ENCODE data around the gene INHA. TPM values are rescaled to one million over a fixed set of nuclear protein-coding genes. Genes with fewer than 3 reads are reported as not detected.

The INHA gene
- total RNA-seq, 2 donors from 2014 or later = 0.23 TPM; not detected in 1

DNA sequence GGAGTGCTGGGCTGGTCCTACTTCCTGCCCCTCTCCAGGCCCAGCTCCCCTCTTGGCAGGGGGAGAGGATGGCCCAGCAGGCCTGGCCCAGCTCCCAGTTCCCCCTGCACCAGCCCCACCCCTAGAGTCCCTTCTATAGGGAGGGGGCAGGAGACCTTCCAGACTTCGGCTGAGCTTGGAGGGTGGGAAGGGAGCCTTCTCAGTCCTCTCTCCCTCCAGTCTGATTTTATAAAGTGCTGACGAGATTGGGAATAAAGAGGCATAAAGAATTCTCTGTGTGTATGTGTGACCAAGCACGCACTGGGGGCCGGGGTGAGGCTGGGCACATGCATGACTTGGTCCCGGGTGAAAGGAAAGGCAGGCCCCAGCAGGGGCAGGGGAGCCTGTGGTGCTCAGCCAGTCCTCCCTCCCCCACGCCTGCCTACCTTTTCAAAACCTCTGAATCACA is 33.6 kb upstream of the INHA start:
- Mint-ChIP-seq H3K36me3 (peaks cover 0 to 7% of the 10 kb centered on the region in 2 donors), H3K27ac (no peak overlapping the region), H3K9me3 (no peaks in the 10 kb centered on the region)
- no peak for ATAC-seq
- no peak for DNase-seq (ENCODE audit: low spot score in 2 of 2)

GRCh38 chr2:219538956-219539788 is 32.9 kb upstream of the INHA start:
- ATAC-seq = no peak
- peaks cover 0 to 7% of the 10 kb centered on the region in 2 donors for H3K36me3 Mint-ChIP-seq

GRCh38 chr2:219539926-219540678 is 32.0 kb upstream of the INHA start:
- Mint-ChIP-seq H3K9me3 (no peaks in the 10 kb centered on the region), H3K36me3 (peaks cover 0 to 7% of the 10 kb centered on the region in 2 donors), H3K27ac (no peak overlapping the region)
- DNase-seq (ENCODE audit: low spot score in 2 of 2) (no peak), ATAC-seq (no peak)

More at GRCh38 chr2:219538956-219539788, 32.9 kb upstream of the INHA start:
- H3K27ac Mint-ChIP-seq = peak overlapping the region in 1 of 2 donors; percentile 21
- no peak for DNase-seq (ENCODE audit: low spot score in 2 of 2)
- no peaks in the 10 kb centered on the region for H3K9me3 Mint-ChIP-seq

- H3K36me3 Mint-ChIP-seq = peaks cover 0 to 7% of the 10 kb centered on the region in 2 donors
- no peaks in the 10 kb centered on the region for H3K9me3 Mint-ChIP-seq
- H3K27ac Mint-ChIP-seq = no peak overlapping the region
- ATAC-seq = no peak
- no peak for DNase-seq (ENCODE audit: low spot score in 2 of 2)
These were observed 31.2 kb upstream of the INHA start for GRCh38 chr2:219540784-219541504.

GRCh38 chr2:219541611-219542180 is 30.4 kb upstream of the INHA start:
- H3K27ac Mint-ChIP-seq = no peak overlapping the region
- H3K36me3 Mint-ChIP-seq = peaks cover 0 to 7% of the 10 kb centered on the region in 2 donors
- H3K9me3 Mint-ChIP-seq = no peaks in the 10 kb centered on the region
- ATAC-seq = peak; percentile 51 to 62
- DNase-seq (ENCODE audit: low spot score in 2 of 2) = peak; percentile 91 to 94

GRCh38 chr2:219542931-219543595 is 29.0 kb upstream of the INHA start:
- DNase-seq (ENCODE audit: low spot score in 2 of 2) (peak in 1 of 2 donors; percentile 65), ATAC-seq (peak; percentile 43 to 46)
- H3K27ac Mint-ChIP-seq = peak overlapping the region in 1 of 2 donors; percentile 75
- H3K9me3 Mint-ChIP-seq = no peaks in the 10 kb centered on the region
- peaks cover 0 to 7% of the 10 kb centered on the region in 2 donors for H3K36me3 Mint-ChIP-seq

DNA sequence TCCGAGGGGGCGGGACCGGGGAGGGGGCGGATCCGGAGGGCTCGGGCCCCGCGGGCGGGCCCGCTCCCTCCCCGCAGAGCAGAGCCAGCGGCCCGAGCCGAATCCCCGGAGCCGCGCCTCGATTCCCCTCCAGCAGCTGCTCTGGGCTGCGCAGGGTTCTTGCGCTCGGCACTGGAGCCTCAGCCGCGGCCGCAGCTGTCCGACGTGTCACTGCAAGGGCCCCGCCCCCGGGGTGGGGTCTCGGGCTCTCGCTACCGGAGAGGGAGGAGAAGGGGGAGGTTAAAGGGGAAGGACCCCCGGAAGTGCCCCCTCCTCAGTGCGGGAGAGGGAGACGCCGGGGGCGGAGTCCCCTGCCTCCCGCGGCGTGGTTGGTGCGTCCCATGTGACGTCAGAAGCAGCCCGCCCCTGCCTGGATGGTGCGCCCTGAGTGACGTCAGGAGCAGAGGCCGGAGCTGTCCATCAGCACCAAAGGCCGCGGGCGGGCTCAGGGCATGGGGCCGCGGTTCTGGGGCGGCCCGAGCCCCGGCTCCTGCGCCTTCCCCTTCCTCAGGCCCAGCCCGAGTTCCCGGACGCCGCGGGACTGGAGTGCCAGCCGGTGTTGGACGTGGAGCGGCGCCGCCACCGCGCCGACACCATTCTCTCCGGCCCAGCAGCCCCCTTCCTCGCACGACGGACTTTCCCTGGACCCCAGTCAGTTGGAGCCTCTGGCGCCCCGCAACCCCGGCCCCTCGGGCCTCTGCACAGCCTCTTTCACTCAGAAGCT is 28.3 kb upstream of the INHA start, which contains the start of the genes CHPF and TMEM198:
TSS of gene CHPF (minus strand) at position 214 of the 763 bp plus-strand sequence. CDS start 271 bp downstream, outside the sequence.
TSS of gene TMEM198 (plus strand) at position 433 of the 763 bp plus-strand sequence. CDS start 700 bp downstream, outside the sequence.
- DNase-seq (ENCODE audit: low spot score in 2 of 2) = peak; percentile 94 to 98
- no peaks in the 10 kb centered on the region for H3K9me3 Mint-ChIP-seq
- peak within 1 kb of the TSS in 1 of 2 donors; percentile 75 for H3K27ac Mint-ChIP-seq
- peaks cover 0 to 7% of the 10 kb centered on the region in 2 donors for H3K36me3 Mint-ChIP-seq
- peak; percentile 82 to 86 for ATAC-seq

- Mint-ChIP-seq H3K36me3 (peaks cover 0 to 7% of the 10 kb centered on the region in 2 donors), H3K27ac (peak overlapping the region in 1 of 2 donors; percentile 19), H3K9me3 (no peaks in the 10 kb centered on the region)
- ATAC-seq (no peak), DNase-seq (ENCODE audit: low spot score in 2 of 2) (no peak)
These were observed 27.5 kb upstream of the INHA start for GRCh38 chr2:219544567-219544966.

DNA sequence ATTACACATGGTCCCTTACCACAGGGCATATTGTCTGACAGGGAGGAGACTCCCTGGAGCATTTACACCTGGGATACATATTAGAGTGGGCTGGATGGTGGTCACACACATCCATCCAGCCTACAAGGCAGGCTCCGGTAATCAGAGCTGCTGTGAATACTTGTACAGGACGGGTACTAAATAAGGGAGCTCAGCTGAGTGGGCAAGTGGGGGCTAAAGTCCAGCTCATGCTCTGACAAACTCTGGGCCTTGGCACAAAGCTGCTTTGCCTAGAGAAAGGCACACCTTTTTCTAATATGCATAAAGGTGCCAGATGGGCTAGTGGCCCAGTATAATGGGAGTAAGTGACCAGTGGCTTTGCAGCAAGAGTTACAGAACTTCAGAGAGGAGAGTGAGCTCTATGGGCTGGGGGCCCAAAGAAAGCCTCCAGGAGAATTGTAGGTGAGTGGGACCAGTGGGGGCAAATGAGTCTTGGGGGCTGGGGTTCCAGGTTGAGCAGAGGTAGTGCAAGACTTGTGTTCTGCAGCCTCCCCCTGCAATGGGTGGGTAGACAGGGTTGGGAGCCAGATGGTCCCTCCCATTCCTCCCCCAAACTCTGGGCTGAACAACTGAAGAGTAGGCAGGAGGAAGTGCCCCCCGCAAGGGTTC is 26.7 kb upstream of the INHA start:
- ATAC-seq (no peak), DNase-seq (ENCODE audit: low spot score in 2 of 2) (no peak)
- H3K36me3 Mint-ChIP-seq = peaks cover 0 to 7% of the 10 kb centered on the region in 2 donors
- H3K9me3 Mint-ChIP-seq = no peaks in the 10 kb centered on the region
- H3K27ac Mint-ChIP-seq = no peak overlapping the region

DNA sequence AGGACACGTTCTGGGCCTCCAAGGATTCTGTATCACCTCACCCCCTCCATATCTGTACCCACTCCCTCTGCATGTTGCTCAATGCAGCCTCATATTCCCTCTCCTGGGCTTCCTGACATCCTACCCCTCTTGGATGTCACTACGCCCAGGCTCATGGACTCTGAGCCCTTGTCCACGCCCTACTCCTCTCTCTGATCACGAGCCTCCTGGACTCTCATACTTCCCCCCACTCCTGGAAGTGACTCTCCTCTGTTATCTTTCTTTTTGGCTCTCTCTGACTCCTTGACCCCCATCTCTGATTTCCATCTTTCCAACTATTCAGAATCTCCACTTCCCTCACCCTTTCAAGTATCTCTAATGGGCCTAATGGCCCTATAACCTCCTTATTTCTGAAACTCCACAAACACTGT is 26.2 kb upstream of the INHA start:
- Mint-ChIP-seq H3K27ac (no peak overlapping the region), H3K36me3 (peaks cover 0 to 6% of the 10 kb centered on the region in 2 donors), H3K9me3 (no peaks in the 10 kb centered on the region)
- no peak for DNase-seq (ENCODE audit: low spot score in 2 of 2)
- ATAC-seq = no peak

GRCh38 chr2:219547621-219548020 is 24.5 kb upstream of the INHA start:
- Mint-ChIP-seq H3K36me3 (no peaks in the 10 kb centered on the region), H3K27ac (no peak overlapping the region)
- no peak for ATAC-seq

GRCh38 chr2:219548990-219549389 is 23.1 kb upstream of the INHA start:
- H3K27ac Mint-ChIP-seq = no peak overlapping the region
- ATAC-seq (no peak), DNase-seq (ENCODE audit: low spot score in 2 of 2) (no peak)
- H3K9me3 Mint-ChIP-seq = no peaks in the 10 kb centered on the region
- no peaks in the 10 kb centered on the region for H3K36me3 Mint-ChIP-seq

More at GRCh38 chr2:219547621-219548020, 24.5 kb upstream of the INHA start:
- DNase-seq (ENCODE audit: low spot score in 2 of 2) = no peak
- H3K9me3 Mint-ChIP-seq = no peaks in the 10 kb centered on the region

GRCh38 chr2:219549619-219550018 is 22.5 kb upstream of the INHA start:
- Mint-ChIP-seq H3K9me3 (no peaks in the 10 kb centered on the region), H3K36me3 (no peaks in the 10 kb centered on the region), H3K27ac (no peak overlapping the region)
- ATAC-seq (no peak), DNase-seq (ENCODE audit: low spot score in 2 of 2) (no peak)

GRCh38 chr2:219551441-219552381 is 20.4 kb upstream of the INHA start:
- Mint-ChIP-seq H3K27ac (no peak overlapping the region), H3K9me3 (no peaks in the 10 kb centered on the region), H3K36me3 (no peaks in the 10 kb centered on the region)
- DNase-seq (ENCODE audit: low spot score in 2 of 2) (no peak), ATAC-seq (peak; percentile 18 to 60)

Data from activated naive CD4-positive, alpha-beta T cell treated with anti-CD3 and anti-CD28 coated beads, Interleukin-2, amount 50 U/mL, for 72 hours (primary cell).